Measurements from ENCODE around the gene UBTFL1.
A peak's percentile ranks its signal among the peaks of the same experiment; 100 is the strongest.
"Not testable (repeated sequence)": the region's sequence is repeated elsewhere in the genome, so short reads cannot be mapped to it uniquely, and the experiment has no call there.

UBTFL1 gene

GRCh38 chr11:90085650-90086049, at the start of gene UBTFL1:
Gene UBTFL1 (plus strand): TSS chr11:90085950. CDS start chr11:90085950, 0 bp downstream.
- DNase-seq: not testable (repeated sequence)

DNA sequence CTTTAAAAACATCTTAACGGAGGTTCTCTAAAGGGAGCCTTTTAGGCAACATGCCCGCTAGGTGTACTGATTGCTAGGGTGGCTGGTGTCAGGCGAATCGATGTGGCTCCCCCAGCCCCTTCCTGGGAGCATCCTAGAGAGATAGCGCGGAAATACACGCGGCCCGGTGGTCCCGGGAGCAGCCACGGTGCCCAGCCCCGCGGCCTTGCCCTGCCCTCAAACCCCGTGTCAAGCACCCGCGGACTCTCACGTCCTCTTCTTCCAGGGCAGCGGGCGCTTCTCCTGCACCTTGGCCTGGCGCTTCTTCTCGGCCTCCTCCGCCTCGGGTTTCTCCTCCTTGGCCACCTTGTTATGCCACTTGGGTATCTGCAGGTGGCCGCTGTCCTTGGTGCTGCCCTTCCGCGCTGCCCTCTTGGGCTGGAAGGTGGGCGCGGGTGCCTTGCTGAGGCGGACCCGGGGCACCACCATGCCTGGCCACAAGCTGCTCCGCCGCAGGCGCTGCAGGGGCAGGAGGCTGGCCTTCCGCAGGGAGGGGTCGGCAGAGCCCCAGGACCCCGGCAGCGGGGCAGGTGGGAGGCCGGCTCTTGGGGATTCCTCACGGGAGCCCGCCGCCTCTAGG, 34.0 kb upstream of the UBTFL1 start:
- not testable (repeated sequence) for DNase-seq

GRCh38 chr11:90052311-90052710, 33.4 kb upstream of the UBTFL1 start:
- not testable (repeated sequence) for DNase-seq

GRCh38 chr11:90053545-90053944, 32.2 kb upstream of the UBTFL1 start:
- DNase-seq: not testable (repeated sequence)

DNA sequence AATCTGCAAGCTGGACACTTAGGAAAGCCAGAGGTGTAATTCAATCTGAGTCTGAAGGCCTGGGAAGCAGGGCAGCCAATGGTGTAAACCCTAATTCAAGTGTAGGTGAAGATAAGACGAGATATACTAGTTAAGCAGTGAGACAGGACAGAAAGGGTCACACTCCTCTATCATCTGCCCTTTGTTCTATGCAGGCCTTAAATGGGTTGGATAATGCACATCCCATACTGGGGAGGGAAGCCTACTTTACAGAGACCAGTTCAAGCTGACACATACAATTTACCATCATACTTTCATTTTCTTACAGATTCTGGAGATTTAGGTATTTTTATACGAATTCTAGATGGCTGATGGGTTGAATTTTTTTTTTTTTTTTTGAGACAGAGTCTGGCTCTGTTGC, 3.0 kb downstream of the UBTFL1 start:
- DNase-seq: not testable (repeated sequence)

GRCh38 chr11:90095230-90095924, 9.6 kb downstream of the UBTFL1 start:
- DNase-seq: not testable (repeated sequence)

DNA sequence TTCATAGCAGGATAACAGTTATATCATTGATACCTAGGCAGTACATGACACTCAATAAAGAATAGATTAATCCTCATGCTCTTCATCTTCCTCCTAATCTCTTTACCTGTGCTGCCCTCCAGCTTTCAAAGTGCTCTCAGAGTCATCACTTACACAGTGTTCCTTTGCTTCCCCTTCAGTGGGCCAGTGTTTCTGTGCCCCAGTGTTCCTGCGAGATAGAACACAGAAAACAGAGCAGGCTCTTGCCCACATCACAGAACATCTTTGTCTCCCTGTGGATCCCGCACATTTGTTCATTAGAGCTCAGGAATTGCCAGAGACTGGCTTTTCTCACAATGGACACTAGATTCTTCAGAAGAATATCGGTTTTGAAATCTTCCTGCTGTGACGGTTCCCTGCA, 12.5 kb downstream of the UBTFL1 start:
- not testable (repeated sequence) for DNase-seq

DNA sequence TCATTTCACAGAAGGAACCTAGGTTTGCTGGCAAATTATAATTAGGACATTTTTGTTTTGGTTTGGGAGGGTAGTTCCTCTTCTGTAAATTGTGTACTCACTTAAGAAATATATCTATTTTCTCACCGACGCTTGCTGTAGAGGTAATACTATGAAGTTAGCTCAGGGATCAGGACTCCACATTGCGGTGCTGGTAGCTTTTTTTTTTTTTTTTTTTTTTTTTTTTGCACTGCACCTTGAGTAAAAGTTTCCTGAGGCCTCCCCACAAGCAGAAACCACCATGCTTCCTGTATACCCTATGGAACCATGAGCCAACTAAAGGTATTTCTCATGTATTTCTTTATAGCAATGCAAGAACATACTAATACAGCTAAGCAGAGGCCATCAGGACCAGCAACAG, 14.7 kb downstream of the UBTFL1 start:
- DNase-seq: peak; percentile 1

GRCh38 chr11:90113541-90113940, 27.8 kb downstream of the UBTFL1 start:
- DNase-seq: no peak

- no peak for DNase-seq
Observed at GRCh38 chr11:90120191-90120590, 34.4 kb downstream of the UBTFL1 start.

DNA sequence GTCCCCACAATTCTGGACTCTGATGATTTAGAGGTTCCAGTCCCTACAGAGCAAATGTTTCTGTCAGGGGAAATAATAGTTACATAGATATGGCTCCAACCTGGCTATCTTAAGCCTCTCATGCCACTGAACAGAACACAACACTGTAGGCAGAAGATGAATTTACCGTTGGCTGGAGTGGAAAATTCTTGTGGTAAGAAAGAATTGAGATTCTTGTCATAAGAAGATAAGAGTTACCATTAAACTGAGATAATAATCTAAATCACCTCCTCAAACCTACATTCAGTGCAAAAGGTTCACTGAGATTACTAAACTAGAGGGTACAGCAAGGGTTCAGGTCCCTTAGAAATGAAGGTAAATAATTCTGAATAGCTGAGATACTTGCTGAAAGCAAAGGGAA, 38.6 kb downstream of the UBTFL1 start:
- no peak for DNase-seq

GRCh38 chr11:90124946-90125345, 39.2 kb downstream of the UBTFL1 start:
- no peak for DNase-seq

DNA sequence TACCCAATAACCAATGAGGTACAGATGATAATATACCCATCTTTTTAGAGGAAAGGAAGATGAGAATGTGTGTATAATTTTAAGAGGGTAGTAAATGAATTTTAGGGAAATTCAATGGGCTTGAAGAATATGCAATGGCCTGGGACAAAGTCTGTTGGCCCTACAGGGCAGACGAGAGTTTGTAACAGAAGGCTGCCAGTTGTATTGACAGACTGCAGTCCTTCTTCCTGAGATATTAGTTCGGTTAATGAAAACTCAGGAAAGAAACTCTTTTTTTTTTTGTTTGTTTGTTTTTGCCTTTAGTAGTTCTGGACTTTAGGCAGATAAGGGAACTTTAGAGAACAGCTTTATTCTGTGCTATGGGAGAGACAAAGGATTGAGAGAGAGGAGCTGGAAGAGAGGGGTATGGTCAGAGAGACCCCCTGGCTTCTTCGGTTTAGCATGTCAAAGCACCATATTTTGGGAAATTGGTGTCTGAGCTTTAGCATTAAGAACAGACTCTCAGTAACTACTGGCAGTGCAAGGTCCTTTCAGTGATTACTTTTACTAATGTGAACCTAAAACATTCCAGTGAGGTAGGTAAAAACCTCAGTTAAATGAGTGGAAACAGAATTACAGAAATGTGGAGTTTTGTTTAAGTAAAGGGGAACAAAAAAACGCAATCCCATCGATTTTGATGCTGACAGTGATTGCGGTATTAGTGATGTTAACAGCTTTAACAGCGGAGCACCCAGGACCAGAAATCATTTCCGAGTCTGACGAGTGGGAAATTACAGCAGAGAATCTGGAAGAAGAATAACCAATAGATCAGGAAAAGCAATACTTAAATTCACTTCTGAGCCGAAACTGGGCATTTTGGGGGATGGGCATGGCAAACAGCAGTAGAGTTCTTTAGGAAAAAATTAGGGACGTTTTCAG, 48.1 kb downstream of the UBTFL1 start:
- no peak for DNase-seq

- DNase-seq: no peak
Observed at GRCh38 chr11:90134478-90135003, 48.8 kb downstream of the UBTFL1 start, which contains the start of gene NAALAD2. Gene NAALAD2 (plus strand): TSS chr11:90134663. CDS start chr11:90134759, 96 bp downstream.

- no peak for DNase-seq
Observed at GRCh38 chr11:90135016-90135415, 49.3 kb downstream of the UBTFL1 start.
